Effector memory CD4-positive, alpha-beta T cell (primary cell): ENCODE measurements around the gene SHANK1.
"Not testable (repeated sequence)": the region's sequence is repeated elsewhere in the genome, so short reads cannot be mapped to it uniquely, and the experiment has no call there.

ENCODE experiments used
- DNase-seq, 3 donors: peaks; one replicate each; pipeline ENCODE4 v3.0.0-alpha.2; 2020
- H3K27ac ChIP-seq: 2 replicates; pipeline ENCODE4 v1.7.0; 2013; ENCODE audit warnings: mild to moderate bottlenecking, low read length, moderate library complexity; ENCODE audit not compliant: insufficient read depth, poor library complexity, severe bottlenecking
- H3K27me3 ChIP-seq: replicated peaks from 2 replicates; pipeline ENCODE4 v1.7.0; 2013; ENCODE audit warnings: mild to moderate bottlenecking, low read length; ENCODE audit not compliant: insufficient read depth, control insufficient read depth, poor library complexity, severe bottlenecking
- H3K36me3 ChIP-seq: 2 replicates; pipeline ENCODE4 v1.7.0; 2013; ENCODE audit warnings: mild to moderate bottlenecking, low read length, moderate library complexity; ENCODE audit not compliant: control insufficient read depth, insufficient read depth
- H3K4me1 ChIP-seq: 2 replicates; pipeline ENCODE4 v1.7.0; 2013; ENCODE audit warnings: low read length, mild to moderate bottlenecking; ENCODE audit not compliant: control insufficient read depth, insufficient read depth, poor library complexity, severe bottlenecking
- H3K4me3 ChIP-seq: 2 replicates; pipeline ENCODE4 v1.7.0; 2013; ENCODE audit warnings: low read length, low read depth, mild to moderate bottlenecking; ENCODE audit not compliant: insufficient read depth, poor library complexity, severe bottlenecking
- H3K9me3 ChIP-seq: 2 replicates; pipeline ENCODE4 v1.7.0; 2013; ENCODE audit warnings: mild to moderate bottlenecking, low read length, moderate library complexity; ENCODE audit not compliant: control insufficient read depth

Gene SHANK1

GRCh38 chr19:50753879-50754278 is 34.3 kb upstream of the SHANK1 start:
- Histone ChIP-seq H3K4me3 (no peak overlapping the region), H3K27me3 (no peaks in the 10 kb centered on the region), H3K4me1 (no peaks in the 10 kb centered on the region), H3K9me3 (no peaks in the 10 kb centered on the region), H3K27ac (no peak overlapping the region), H3K36me3 (no peaks in the 10 kb centered on the region)
- no peak for DNase-seq

- H3K4me3 ChIP-seq, result no peak overlapping the region
- H3K4me1 ChIP-seq, result no peaks in the 10 kb centered on the region
- H3K36me3 ChIP-seq, result no peaks in the 10 kb centered on the region
- no peak for DNase-seq
- no peaks in the 10 kb centered on the region for H3K9me3 ChIP-seq
- no peak overlapping the region for H3K27ac ChIP-seq
- no peaks in the 10 kb centered on the region for H3K27me3 ChIP-seq
Observed at GRCh38 chr19:50750010-50750409, 30.4 kb upstream of the SHANK1 start.

GRCh38 chr19:50749490-50749889 is 29.9 kb upstream of the SHANK1 start:
- Histone ChIP-seq H3K4me3 (no peak overlapping the region), H3K27me3 (no peaks in the 10 kb centered on the region), H3K27ac (no peak overlapping the region), H3K36me3 (no peaks in the 10 kb centered on the region), H3K9me3 (no peaks in the 10 kb centered on the region), H3K4me1 (no peaks in the 10 kb centered on the region)
- DNase-seq, result no peak

DNA sequence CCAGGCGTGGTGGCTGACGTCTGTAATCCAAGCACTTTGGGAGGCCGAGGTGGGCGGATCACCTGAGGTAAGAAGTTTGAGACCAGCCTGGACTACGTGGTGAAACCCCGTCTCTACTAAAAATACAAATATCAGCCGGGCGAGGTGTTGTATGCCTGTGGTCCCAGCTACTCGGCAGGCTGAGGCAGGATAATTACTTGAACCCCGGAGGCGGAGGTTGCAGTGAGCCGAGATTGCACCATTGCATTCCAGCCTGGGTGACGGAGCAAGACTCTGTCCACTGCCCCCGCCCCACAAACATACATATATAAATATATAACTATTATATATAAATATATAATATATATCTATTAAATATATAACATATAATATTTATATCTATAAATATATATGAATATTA is 27.5 kb upstream of the SHANK1 start:
- not testable (repeated sequence) for H3K27ac ChIP-seq, H3K4me3 ChIP-seq, H3K9me3 ChIP-seq, H3K4me1 ChIP-seq, H3K36me3 ChIP-seq, DNase-seq, H3K27me3 ChIP-seq

DNA sequence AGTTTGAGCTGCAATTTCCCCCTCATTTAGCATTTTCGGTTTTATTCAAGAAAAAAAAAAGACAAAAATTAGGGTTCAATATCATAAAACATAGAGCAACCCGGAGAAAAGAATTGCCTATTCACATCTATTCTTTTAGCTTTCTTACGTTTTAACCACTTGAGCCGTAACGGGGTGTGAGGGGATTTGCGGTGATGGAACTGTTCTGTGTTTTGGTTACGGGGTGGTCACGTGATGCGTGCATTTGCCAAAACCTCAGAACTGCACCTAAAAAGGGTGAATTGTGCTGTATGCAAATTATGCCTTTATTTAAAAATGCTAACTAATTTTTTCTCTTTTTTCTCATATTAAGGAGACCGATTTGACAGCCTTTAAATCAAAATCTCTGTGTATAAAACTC is 25.6 kb upstream of the SHANK1 start:
- Histone ChIP-seq H3K27ac (no peak overlapping the region), H3K9me3 (no peaks in the 10 kb centered on the region), H3K27me3 (no peaks in the 10 kb centered on the region), H3K4me3 (no peak overlapping the region), H3K36me3 (no peaks in the 10 kb centered on the region), H3K4me1 (no peaks in the 10 kb centered on the region)
- DNase-seq, result no peak

DNA sequence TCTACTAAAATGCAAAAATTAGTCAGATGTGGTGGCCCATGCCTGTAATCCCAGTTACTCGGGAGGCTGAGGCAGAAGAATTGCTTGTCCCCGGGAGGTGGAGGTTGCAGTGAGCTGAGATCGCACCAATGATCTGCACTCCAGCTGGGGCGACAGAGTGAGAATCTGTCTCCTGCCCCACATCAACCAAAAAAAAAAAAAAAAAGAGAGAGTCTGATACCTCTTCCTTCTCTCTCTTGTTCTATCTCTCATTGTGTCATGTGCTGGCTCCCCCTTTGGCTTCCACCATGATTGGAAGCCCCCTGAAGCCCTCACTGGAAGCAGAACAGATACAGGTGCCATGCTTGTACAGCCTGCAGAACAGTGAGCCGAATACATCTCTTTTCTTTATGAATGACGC is 23.9 kb upstream of the SHANK1 start:
- Histone ChIP-seq H3K36me3 (no peaks in the 10 kb centered on the region), H3K27ac (no peak overlapping the region), H3K9me3 (no peaks in the 10 kb centered on the region), H3K4me1 (no peaks in the 10 kb centered on the region), H3K4me3 (no peak overlapping the region), H3K27me3 (no peaks in the 10 kb centered on the region)
- no peak for DNase-seq

DNA sequence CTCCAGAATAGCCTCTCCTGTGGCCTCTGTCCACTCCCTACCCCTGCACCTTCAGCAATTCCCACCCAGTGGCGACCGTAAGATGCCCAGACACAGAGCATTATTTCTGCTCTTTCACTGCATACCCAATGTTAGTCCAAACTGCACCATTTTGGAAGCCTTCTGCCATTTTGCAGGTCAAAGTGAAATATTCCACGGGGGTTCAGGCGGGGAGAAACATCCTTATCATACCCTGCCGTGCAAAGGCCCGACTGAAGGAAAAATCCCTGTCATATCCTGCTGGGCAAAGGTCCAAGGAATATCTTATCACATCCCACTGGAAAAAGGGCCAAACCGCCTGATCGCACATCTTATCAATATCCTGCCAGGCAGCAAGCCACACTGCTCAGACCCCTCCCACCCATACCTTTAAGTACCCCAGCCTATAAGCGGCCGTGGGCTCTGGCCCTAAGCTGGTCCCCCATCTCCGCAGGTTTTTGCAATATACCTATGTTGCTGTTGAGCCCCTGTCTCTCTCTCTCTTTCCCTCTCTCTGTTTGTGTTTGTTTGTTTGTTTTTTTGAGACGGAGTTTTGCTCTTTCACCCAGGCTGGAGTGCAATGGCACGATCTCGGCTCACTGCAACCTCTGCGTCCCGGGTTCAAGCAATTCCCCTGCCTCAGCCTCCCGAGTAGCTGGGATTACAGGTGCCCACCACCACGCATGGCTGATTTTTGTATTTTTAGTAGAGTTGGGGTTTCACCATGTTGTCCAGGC is 21.8 kb upstream of the SHANK1 start:
- Histone ChIP-seq H3K27ac (no peak overlapping the region), H3K4me3 (no peak overlapping the region), H3K36me3 (no peaks in the 10 kb centered on the region), H3K4me1 (no peaks in the 10 kb centered on the region), H3K27me3 (no peaks in the 10 kb centered on the region), H3K9me3 (no peaks in the 10 kb centered on the region)
- no peak for DNase-seq

GRCh38 chr19:50739914-50740426 is 20.4 kb upstream of the SHANK1 start:
- no peak for DNase-seq
- Histone ChIP-seq H3K9me3 (no peaks in the 10 kb centered on the region), H3K27ac (no peak overlapping the region), H3K36me3 (no peaks in the 10 kb centered on the region), H3K4me3 (no peak overlapping the region), H3K4me1 (no peaks in the 10 kb centered on the region), H3K27me3 (no peaks in the 10 kb centered on the region)

DNA sequence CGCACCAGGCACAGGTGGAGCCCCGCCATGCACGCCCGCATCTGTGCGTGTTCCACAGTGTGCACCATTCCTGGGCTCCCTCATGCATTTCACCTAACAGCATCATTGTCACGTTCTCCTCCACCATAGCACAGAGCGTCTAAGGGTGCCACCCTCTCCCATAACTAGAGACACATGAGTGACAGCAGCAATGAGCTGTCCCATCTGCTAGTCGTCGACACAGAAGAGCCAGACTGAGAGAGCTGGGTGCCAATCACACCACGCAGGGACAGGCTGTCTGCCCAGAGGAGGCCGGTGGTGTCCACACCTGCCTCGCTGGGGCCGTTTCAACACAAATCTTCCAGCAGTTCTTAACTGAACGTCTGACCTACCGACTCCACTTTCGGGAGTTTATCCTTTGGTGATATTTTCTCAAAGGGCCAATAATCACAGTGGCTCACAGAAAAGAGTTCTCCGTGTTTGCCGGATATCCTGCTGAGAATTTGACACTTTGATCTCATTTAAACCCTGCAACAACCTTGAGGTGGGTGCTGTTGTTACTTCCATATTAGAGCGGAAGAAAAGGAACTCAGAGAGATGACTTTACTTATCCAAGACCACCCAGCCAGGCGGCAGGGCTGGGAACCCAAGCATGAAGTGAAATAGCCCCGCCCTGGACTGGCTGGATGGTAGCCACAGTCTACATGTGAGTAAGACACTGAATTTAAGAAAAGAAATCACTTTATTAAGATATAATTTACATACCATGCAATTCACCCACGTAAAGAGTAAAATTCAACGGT is 19.7 kb upstream of the SHANK1 start:
- Histone ChIP-seq H3K27me3 (no peaks in the 10 kb centered on the region), H3K4me3 (no peak overlapping the region), H3K27ac (no peak overlapping the region), H3K9me3 (no peaks in the 10 kb centered on the region), H3K4me1 (no peaks in the 10 kb centered on the region), H3K36me3 (no peaks in the 10 kb centered on the region)
- no peak for DNase-seq

GRCh38 chr19:50736338-50736737 is 16.7 kb upstream of the SHANK1 start:
- Histone ChIP-seq H3K9me3 (no peaks in the 10 kb centered on the region), H3K27me3 (no peaks in the 10 kb centered on the region), H3K4me1 (no peaks in the 10 kb centered on the region), H3K27ac (no peak overlapping the region), H3K4me3 (no peak overlapping the region), H3K36me3 (no peaks in the 10 kb centered on the region)
- no peak for DNase-seq
